HG03135 (cell line): ENCODE results near the gene APC2.

Experiments used
- ATAC-seq: cut with Tn5 transposase; IDR thresholded peaks from one replicate; pipeline ENCODE4 v1.9.1; 2021; ENCODE audit warnings: mild to moderate bottlenecking, moderate library complexity; ENCODE audit not compliant: unreplicated experiment

The APC2 gene

GRCh38 chr19:1460033-1460995, 10.4 kb downstream of the APC2 start:
- no peak for ATAC-seq

GRCh38 chr19:1461862-1462261, 11.9 kb downstream of the APC2 start:
- ATAC-seq = no peak

- no peak for ATAC-seq
These were observed 15.5 kb downstream of the APC2 start for GRCh38 chr19:1465191-1466016.

GRCh38 chr19:1466018-1466460, 16.1 kb downstream of the APC2 start:
- ATAC-seq = no peak

GRCh38 chr19:1466461-1467214, 16.7 kb downstream of the APC2 start:
- no peak for ATAC-seq

- ATAC-seq = no peak
These were observed 17.2 kb downstream of the APC2 start for GRCh38 chr19:1467215-1467489.

GRCh38 chr19:1467490-1468273, 17.8 kb downstream of the APC2 start:
- ATAC-seq = no peak

- ATAC-seq = no peak
These were observed 18.4 kb downstream of the APC2 start for GRCh38 chr19:1468274-1468820.

GRCh38 chr19:1468821-1469254, 18.9 kb downstream of the APC2 start:
- no peak for ATAC-seq

- no peak for ATAC-seq
These were observed 19.5 kb downstream of the APC2 start for GRCh38 chr19:1469255-1470054.

- no peak for ATAC-seq
These were observed 20.1 kb downstream of the APC2 start for GRCh38 chr19:1470055-1470304.

GRCh38 chr19:1470305-1471009, 20.5 kb downstream of the APC2 start:
- ATAC-seq = no peak

- ATAC-seq = no peak
These were observed 21.1 kb downstream of the APC2 start for GRCh38 chr19:1471010-1471514.

- no peak for ATAC-seq
These were observed 21.7 kb downstream of the APC2 start for GRCh38 chr19:1471515-1472160.

GRCh38 chr19:1472231-1473084, 22.5 kb downstream of the APC2 start:
- ATAC-seq = no peak

- ATAC-seq = no peak
These were observed 23.3 kb downstream of the APC2 start for GRCh38 chr19:1473085-1473851.
